Retinal pigment epithelial cell (primary cell): Measurements from ENCODE around the gene HRH3.

Experiments used
- DNase-seq: peaks from one replicate; pipeline ENCODE4 v3.0.0-alpha.2; 2010; ENCODE audit warnings: low read depth
- H3K4me3 ChIP-seq: 2 replicates; pipeline ENCODE4 v1.5.1; 2011; ENCODE audit warnings: mild to moderate bottlenecking, low read length, control low read depth, moderate library complexity
- TF ChIP-seq, protein P1 (sequence below): conservative IDR thresholded peaks from 2 replicates; pipeline ENCODE4 v1.5.1; 2011; ENCODE audit warnings: low read depth, low read length, control low read depth, inconsistent platforms

HRH3 gene

DNA sequence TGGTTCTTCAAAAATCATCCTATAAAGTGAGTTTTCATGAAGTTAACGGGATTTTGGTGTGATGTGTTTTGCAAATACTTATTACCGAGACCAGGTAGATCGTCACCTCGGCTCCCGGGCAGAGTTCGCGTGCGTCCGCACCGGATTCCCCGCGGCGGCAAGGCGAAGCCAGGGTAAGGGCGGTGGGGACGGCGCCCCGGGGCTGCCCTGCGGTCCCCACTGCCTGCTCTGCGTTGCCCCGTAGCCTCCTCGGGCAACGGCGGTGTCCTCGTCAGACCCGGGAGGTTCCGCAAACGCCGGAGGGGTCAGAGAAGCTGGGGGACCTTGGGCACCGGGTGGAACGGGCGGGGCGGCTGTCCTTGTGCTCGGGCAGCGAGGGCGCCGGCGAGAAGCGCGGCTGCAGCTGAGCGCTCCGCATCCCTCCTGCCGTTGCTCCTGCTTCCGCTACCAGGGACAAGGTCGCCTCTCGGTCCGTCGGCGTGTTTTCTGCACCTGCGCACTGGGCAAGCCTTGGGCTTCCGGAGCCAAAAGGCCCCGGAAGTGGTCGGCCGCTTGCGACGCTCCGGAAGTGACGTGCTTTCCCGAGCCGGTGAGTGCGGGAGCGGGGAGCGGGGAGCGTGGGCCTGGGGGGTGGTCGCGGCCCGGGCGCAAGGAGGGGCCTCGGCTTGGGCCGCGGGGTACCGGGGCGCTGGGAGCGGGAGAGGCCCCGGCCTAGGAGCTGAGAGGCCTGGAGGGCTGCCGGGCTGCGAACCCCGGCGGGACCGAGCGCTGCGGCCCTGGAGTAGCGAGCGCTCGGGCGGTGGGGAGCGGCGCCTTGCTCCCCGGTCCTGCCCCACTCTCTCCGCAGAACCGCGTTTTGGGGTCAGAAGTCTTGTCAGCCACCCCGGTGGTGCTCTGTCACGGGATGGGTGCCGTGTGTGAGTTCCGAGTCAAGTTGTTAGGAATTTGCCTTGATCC lies 37.3 kb downstream of the HRH3 start, which contains the start of gene MTG2:
MTG2 (plus strand) TSS at position 560 of the 957 bp plus-strand sequence. CDS start 10,393 bp downstream, outside the sequence.
- TF ChIP-seq, protein P1, sequence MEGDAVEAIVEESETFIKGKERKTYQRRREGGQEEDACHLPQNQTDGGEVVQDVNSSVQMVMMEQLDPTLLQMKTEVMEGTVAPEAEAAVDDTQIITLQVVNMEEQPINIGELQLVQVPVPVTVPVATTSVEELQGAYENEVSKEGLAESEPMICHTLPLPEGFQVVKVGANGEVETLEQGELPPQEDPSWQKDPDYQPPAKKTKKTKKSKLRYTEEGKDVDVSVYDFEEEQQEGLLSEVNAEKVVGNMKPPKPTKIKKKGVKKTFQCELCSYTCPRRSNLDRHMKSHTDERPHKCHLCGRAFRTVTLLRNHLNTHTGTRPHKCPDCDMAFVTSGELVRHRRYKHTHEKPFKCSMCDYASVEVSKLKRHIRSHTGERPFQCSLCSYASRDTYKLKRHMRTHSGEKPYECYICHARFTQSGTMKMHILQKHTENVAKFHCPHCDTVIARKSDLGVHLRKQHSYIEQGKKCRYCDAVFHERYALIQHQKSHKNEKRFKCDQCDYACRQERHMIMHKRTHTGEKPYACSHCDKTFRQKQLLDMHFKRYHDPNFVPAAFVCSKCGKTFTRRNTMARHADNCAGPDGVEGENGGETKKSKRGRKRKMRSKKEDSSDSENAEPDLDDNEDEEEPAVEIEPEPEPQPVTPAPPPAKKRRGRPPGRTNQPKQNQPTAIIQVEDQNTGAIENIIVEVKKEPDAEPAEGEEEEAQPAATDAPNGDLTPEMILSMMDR: no peak
- peak within 1 kb of the TSS; percentile 96 for H3K4me3 ChIP-seq
- DNase-seq: peak; percentile 80

GRCh38 chr20:62181808-62182207 lies 38.3 kb downstream of the HRH3 start:
- DNase-seq: no peak
- peak overlapping the region; percentile 96 for H3K4me3 ChIP-seq
- TF ChIP-seq, protein P1: no peak

DNA sequence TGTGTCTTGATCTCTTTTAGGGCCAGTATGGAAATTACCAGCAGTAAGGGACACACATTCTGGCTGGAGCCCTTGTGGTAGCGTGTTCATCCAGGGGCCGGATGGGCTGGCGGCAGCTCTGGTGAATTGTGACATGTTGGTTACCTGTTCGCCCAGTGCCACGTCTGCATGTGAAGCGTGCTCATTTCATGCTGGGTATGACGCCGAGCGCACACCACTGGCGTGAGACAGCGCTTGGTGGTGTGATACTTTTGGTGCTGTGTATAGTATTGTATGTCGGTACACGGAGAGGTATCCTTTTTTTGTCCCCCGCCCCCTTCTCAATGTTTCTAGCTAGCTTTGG lies 40.9 kb downstream of the HRH3 start:
- TF ChIP-seq, protein P1: no peak
- no peak for DNase-seq

DNA sequence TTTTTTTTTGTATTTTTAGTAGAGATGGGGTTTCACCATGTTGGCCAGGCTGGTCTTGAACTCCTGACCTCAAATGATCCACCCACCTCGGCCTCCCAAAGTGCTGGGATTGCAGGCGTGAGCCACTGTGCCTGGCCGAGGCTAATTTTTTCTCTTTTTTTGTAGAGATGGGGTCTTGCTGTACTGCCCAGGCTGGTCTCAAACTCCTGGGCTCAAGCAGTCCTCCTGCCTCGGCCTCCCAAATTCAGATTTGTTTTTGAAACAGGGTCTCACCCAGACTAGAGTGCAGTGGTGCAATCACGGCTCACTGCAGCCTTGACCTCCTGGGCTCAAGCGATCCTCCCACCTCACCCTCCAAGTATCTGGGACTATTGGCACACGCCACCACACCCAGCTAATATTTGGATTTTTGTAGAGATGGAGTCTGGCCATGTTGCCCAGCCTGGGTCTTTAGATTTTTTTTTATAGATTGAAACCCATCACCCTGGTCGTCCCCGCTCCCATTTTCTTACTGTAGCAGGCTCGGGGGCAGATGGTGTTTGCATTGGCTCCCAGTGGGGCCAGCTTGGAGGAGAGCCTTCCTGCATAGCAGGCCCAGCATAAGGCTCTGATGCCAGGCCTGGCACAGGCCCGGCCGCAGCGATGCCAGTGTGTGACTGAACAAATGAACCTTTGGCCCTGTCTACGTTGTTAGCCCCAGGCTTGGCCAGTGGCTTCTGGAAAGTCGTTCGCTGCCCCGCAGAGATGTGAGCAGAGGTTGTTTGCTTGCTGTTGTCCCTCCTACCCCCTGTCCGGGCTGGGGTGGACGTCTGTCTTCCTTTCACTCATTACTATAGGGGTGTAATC lies 41.5 kb downstream of the HRH3 start:
- no peak for DNase-seq
- TF ChIP-seq, protein P1: no peak
- no peak overlapping the region for H3K4me3 ChIP-seq

More for the DNA sequence above, 40.9 kb downstream of the HRH3 start:
- no peak overlapping the region for H3K4me3 ChIP-seq

- no peak overlapping the region for H3K4me3 ChIP-seq
- no peak for DNase-seq
- TF ChIP-seq, protein P1: no peak
Observed at GRCh38 chr20:62177307-62177706, 42.8 kb downstream of the HRH3 start.

GRCh38 chr20:62176866-62177265 lies 43.2 kb downstream of the HRH3 start:
- TF ChIP-seq, protein P1: no peak
- H3K4me3 ChIP-seq: no peak overlapping the region
- no peak for DNase-seq
